ENCODE measurements around the gene SH3BGRL. TPM values are rescaled to one million over a fixed set of nuclear protein-coding genes. Genes with fewer than 3 reads are reported as not detected.

Gene SH3BGRL
- total and polyA plus RNA-seq, 9 of the 15 experiments (the other 6 are each of a cell fraction or from before 2014, with no cell fraction given), result 21.3 to 74.3 (median 45.4) TPM

GRCh38 chrX:81201671-81202455, at the start of gene SH3BGRL, which contains the start of gene HMGN5 (continued):
- peak; percentile 72 to 77 for TF ChIP-seq NRF1 (conservative IDR thresholded peaks at IDR 0.05 in 1 of 2, IDR thresholded peaks at IDR 0.05 in 1 of 2)

GRCh38 chrX:81168391-81168790, 33.5 kb upstream of the SH3BGRL start:
- Histone ChIP-seq H3K27me3 (ENCODE audit: control insufficient read depth in 2 of 2, insufficient read depth in 2 of 2, low read length in 2 of 2) (no peaks in the 10 kb centered on the region), H4K20me1 (replicated peaks; ENCODE audit: control insufficient read depth, insufficient read depth, low read length) (no peaks in the 10 kb centered on the region), H3K36me3 (ENCODE audit: control insufficient read depth, insufficient read depth, low read length) (no peaks in the 10 kb centered on the region), H3K9me3 (replicated peaks; ENCODE audit: control insufficient read depth, insufficient read depth, low read depth, low read length) (no peaks in the 10 kb centered on the region), H3K4me1 (replicated peaks in 1 of 2; ENCODE audit: control insufficient read depth in 2 of 2, insufficient read depth in 2 of 2, low read length in 2 of 2) (no peaks in the 10 kb centered on the region), H2AFZ (ENCODE audit: low read depth, low read length) (no peak overlapping the region), H3K27ac (ENCODE audit: extremely low read depth, low read depth, low read length) (no peak overlapping the region), H3K79me2 (ENCODE audit: control insufficient read depth, insufficient read depth, low read length) (no peaks in the 10 kb centered on the region), H3K9ac (ENCODE audit: insufficient read depth in 1 of 2, low read depth in 2 of 2, low read length in 2 of 2) (no peak overlapping the region), H3K9me1 (ENCODE audit: control insufficient read depth, insufficient read depth, low read length) (no peaks in the 10 kb centered on the region), H3K4me3 (no peak overlapping the region), H3K4me2 (ENCODE audit: insufficient read depth, low read length) (no peak overlapping the region)
- in situ Hi-C loops (cut with MboI) (no loop called here), intact Hi-C loops (cut with micrococcal nuclease) (no loop called here)
- FAIRE-seq, result no peak
- CTCF ChIA-PET (ENCODE audit: low intra/inter-chr PET ratio), result no interaction called here
- no TSS peak for BruUV-seq (replicated peaks)
- ATAC-seq, result no peak
- POLR2A ChIA-PET, result no interaction called here
- no peak for DNase-seq (ENCODE audit: extremely low read depth in 1 of 4, low spot score in 3 of 4)
- TF ChIP-seq MCM2 (IDR thresholded peaks at IDR 0.05; ENCODE audit: low read depth), result no peak
- no peak for TF ChIP-seq GATA2 (CRISPR knock-in tag; IDR thresholded peaks at IDR 0.05)
- no peak for TF ChIP-seq RBM14 (IDR thresholded peaks at IDR 0.05; ENCODE audit: borderline replicate concordance, insufficient read depth, low read depth, low read length)
- no peak for TF ChIP-seq MEF2D (tag; conservative IDR thresholded peaks at IDR 0.05; ENCODE audit: low read depth)
- TF ChIP-seq MITF (IDR thresholded peaks at IDR 0.05), result no peak
- no peak for TF ChIP-seq ZNF24 (IDR thresholded peaks at IDR 0.05)
- no peak for TF ChIP-seq ZKSCAN8 (CRISPR knock-in tag; IDR thresholded peaks at IDR 0.05)
- WGBS (ENCODE audit: insufficient coverage, low coverage, missing lambda C conversion rate), result 17% methylated on average over 3 of the region's 3 CpGs
